Measurements from ENCODE around the gene INPP5E. TPM values are rescaled to one million over a fixed set of nuclear protein-coding genes. Genes with fewer than 3 reads are reported as not detected.

Gene INPP5E
- total RNA-seq, 1 donor from 2014 or later, result 29.6 TPM

- peak; percentile 31 for DNase-seq (ENCODE audit: low read depth, low spot score)
- Mint-ChIP-seq H3K27ac (ENCODE audit: unreplicated experiment) (peak overlapping the region; percentile 83), H3K36me3 (ENCODE audit: low read depth) (peaks cover 5% of the 10 kb centered on the region), H3K4me1 (peaks cover 26% of the 10 kb centered on the region), H3K4me3 (peak overlapping the region; percentile 92), H3K9me3 (no peaks in the 10 kb centered on the region), H3K27me3 (ENCODE audit: low read depth) (no peaks in the 10 kb centered on the region)
- TF ChIP-seq CTCF (conservative IDR thresholded peaks at IDR 0.05), result no peak
Observed at GRCh38 chr9:136438548-136439480, 831 bp downstream of the INPP5E start.

- no peak for TF ChIP-seq CTCF (conservative IDR thresholded peaks at IDR 0.05)
- Mint-ChIP-seq H3K4me3 (peak overlapping the region; percentile 92), H3K27ac (ENCODE audit: unreplicated experiment) (peak overlapping the region; percentile 83)
Observed at GRCh38 chr9:136437839-136438547, 1.7 kb downstream of the INPP5E start.

GRCh38 chr9:136437430-136437829 lies 2.2 kb downstream of the INPP5E start:
- H3K4me3 Mint-ChIP-seq, result peak overlapping the region; percentile 92
- H3K9me3 Mint-ChIP-seq, result no peaks in the 10 kb centered on the region
- no peak for TF ChIP-seq CTCF (conservative IDR thresholded peaks at IDR 0.05)
- DNase-seq (ENCODE audit: low read depth, low spot score), result no peak
- no peaks in the 10 kb centered on the region for H3K27me3 Mint-ChIP-seq (ENCODE audit: low read depth)
- H3K4me1 Mint-ChIP-seq, result peaks cover 26% of the 10 kb centered on the region
- peaks cover 3% of the 10 kb centered on the region for H3K36me3 Mint-ChIP-seq (ENCODE audit: low read depth)
- no peak overlapping the region for H3K27ac Mint-ChIP-seq (ENCODE audit: unreplicated experiment)

More at GRCh38 chr9:136437839-136438547, 1.7 kb downstream of the INPP5E start:
- Mint-ChIP-seq H3K36me3 (ENCODE audit: low read depth) (peaks cover 3% of the 10 kb centered on the region), H3K9me3 (no peaks in the 10 kb centered on the region), H3K4me1 (peaks cover 26% of the 10 kb centered on the region), H3K27me3 (ENCODE audit: low read depth) (no peaks in the 10 kb centered on the region)
- DNase-seq (ENCODE audit: low read depth, low spot score), result no peak

- no peaks in the 10 kb centered on the region for H3K9me3 Mint-ChIP-seq
- no peak for TF ChIP-seq CTCF (conservative IDR thresholded peaks at IDR 0.05)
- H3K27ac Mint-ChIP-seq (ENCODE audit: unreplicated experiment), result no peak overlapping the region
- H3K4me3 Mint-ChIP-seq, result peak overlapping the region; percentile 92
- DNase-seq (ENCODE audit: low read depth, low spot score), result no peak
- H3K27me3 Mint-ChIP-seq (ENCODE audit: low read depth), result no peaks in the 10 kb centered on the region
- H3K4me1 Mint-ChIP-seq, result peaks cover 26% of the 10 kb centered on the region
- no peaks in the 10 kb centered on the region for H3K36me3 Mint-ChIP-seq (ENCODE audit: low read depth)
Observed at GRCh38 chr9:136436055-136436634, 3.5 kb downstream of the INPP5E start.

GRCh38 chr9:136434580-136435169 lies 5.0 kb downstream of the INPP5E start:
- no peak for DNase-seq (ENCODE audit: low read depth, low spot score)
- TF ChIP-seq CTCF (conservative IDR thresholded peaks at IDR 0.05), result no peak
- Mint-ChIP-seq H3K36me3 (ENCODE audit: low read depth) (no peaks in the 10 kb centered on the region), H3K27ac (ENCODE audit: unreplicated experiment) (no peak overlapping the region), H3K27me3 (ENCODE audit: low read depth) (no peaks in the 10 kb centered on the region), H3K4me1 (peaks cover 22% of the 10 kb centered on the region), H3K9me3 (no peaks in the 10 kb centered on the region), H3K4me3 (no peak overlapping the region)
